ENCODE measurements around the gene OGDH. TPM values are rescaled to one million over a fixed set of nuclear protein-coding genes. Genes with fewer than 3 reads are reported as not detected.
A peak's percentile ranks its signal among the peaks of the same experiment; 100 is the strongest.

OGDH gene
- total and polyA plus RNA-seq, 2 of the 13 experiments (the other 11 are each of a cell fraction or from before 2014, with no cell fraction given) = 17.4 to 25.4 TPM

DNA sequence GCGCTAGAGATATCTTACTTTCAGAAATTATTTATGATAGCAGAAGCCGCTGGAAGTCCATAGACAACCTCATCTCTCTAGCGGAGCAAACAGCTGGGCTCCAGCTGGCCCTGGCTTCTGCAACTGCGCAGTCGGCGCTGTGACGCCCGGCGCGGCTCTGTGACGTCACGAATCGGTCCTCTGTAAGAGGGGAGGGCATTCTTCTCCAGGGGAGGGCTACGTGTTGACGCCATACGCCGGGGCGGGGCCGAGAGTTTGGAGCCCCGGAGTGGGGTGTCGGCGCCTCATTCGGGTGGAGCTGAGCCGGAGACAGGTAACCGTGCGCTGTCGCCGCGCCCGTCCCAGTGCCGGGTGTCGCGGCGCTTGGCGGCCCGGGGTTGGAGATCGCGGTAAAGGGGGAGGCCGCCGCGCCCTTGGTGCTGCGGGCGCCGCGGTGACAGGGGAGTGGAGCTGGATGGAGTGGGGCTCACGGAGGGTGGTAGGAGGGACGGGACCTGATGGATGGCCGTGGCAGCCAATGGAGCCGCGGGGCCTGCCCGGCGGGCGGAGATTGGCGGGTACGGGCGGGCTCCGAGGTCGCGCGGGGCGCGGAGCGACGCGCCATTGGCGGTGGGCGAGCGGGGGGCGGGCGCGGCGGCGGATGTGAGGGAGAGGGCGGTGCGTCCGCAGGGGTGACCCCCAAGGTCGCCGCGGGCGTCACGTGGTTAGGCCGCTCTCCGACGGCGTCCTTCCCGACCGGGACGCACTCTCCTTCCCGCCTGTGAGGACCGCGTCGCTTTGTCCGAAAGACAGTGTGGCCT is at the start of gene OGDH (continued):
- TF ChIP-seq FUBP1 (CRISPR knock-in tag; IDR thresholded peaks at IDR 0.05; ENCODE audit: borderline replicate concordance) = no peak
- TF ChIP-seq NFRKB (IDR thresholded peaks at IDR 0.05) = no peak
- TF ChIP-seq CREM (IDR thresholded peaks at IDR 0.05) = peak; percentile 99
- peak; percentile 82 for TF ChIP-seq CREM (CRISPR knock-in tag; IDR thresholded peaks at IDR 0.05)
- TF ChIP-seq, protein P1, sequence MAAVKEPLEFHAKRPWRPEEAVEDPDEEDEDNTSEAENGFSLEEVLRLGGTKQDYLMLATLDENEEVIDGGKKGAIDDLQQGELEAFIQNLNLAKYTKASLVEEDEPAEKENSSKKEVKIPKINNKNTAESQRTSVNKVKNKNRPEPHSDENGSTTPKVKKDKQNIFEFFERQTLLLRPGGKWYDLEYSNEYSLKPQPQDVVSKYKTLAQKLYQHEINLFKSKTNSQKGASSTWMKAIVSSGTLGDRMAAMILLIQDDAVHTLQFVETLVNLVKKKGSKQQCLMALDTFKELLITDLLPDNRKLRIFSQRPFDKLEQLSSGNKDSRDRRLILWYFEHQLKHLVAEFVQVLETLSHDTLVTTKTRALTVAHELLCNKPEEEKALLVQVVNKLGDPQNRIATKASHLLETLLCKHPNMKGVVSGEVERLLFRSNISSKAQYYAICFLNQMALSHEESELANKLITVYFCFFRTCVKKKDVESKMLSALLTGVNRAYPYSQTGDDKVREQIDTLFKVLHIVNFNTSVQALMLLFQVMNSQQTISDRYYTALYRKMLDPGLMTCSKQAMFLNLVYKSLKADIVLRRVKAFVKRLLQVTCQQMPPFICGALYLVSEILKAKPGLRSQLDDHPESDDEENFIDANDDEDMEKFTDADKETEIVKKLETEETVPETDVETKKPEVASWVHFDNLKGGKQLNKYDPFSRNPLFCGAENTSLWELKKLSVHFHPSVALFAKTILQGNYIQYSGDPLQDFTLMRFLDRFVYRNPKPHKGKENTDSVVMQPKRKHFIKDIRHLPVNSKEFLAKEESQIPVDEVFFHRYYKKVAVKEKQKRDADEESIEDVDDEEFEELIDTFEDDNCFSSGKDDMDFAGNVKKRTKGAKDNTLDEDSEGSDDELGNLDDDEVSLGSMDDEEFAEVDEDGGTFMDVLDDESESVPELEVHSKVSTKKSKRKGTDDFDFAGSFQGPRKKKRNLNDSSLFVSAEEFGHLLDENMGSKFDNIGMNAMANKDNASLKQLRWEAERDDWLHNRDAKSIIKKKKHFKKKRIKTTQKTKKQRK (IDR thresholded peaks at IDR 0.05; ENCODE audit: low read length) = no peak; the same call in 1 of the 2 replicates
- TF ChIP-seq ZBTB26 (CRISPR knock-in tag; IDR thresholded peaks at IDR 0.05; ENCODE audit: borderline replicate concordance) = no peak; the same call in 1 of the 2 replicates
- TF ChIP-seq, protein P2, sequence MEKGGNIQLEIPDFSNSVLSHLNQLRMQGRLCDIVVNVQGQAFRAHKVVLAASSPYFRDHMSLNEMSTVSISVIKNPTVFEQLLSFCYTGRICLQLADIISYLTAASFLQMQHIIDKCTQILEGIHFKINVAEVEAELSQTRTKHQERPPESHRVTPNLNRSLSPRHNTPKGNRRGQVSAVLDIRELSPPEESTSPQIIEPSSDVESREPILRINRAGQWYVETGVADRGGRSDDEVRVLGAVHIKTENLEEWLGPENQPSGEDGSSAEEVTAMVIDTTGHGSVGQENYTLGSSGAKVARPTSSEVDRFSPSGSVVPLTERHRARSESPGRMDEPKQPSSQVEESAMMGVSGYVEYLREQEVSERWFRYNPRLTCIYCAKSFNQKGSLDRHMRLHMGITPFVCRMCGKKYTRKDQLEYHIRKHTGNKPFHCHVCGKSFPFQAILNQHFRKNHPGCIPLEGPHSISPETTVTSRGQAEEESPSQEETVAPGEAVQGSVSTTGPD (CRISPR knock-in tag; IDR thresholded peaks at IDR 0.05) = no peak
- TF ChIP-seq ZBTB7A (CRISPR knock-in tag; IDR thresholded peaks at IDR 0.05) = no peak
- TF ChIP-seq, protein P3, sequence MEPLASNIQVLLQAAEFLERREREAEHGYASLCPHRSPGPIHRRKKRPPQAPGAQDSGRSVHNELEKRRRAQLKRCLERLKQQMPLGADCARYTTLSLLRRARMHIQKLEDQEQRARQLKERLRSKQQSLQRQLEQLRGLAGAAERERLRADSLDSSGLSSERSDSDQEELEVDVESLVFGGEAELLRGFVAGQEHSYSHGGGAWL (CRISPR knock-in tag; IDR thresholded peaks at IDR 0.05) = peak; percentile 51
- TF ChIP-seq, protein P4, sequence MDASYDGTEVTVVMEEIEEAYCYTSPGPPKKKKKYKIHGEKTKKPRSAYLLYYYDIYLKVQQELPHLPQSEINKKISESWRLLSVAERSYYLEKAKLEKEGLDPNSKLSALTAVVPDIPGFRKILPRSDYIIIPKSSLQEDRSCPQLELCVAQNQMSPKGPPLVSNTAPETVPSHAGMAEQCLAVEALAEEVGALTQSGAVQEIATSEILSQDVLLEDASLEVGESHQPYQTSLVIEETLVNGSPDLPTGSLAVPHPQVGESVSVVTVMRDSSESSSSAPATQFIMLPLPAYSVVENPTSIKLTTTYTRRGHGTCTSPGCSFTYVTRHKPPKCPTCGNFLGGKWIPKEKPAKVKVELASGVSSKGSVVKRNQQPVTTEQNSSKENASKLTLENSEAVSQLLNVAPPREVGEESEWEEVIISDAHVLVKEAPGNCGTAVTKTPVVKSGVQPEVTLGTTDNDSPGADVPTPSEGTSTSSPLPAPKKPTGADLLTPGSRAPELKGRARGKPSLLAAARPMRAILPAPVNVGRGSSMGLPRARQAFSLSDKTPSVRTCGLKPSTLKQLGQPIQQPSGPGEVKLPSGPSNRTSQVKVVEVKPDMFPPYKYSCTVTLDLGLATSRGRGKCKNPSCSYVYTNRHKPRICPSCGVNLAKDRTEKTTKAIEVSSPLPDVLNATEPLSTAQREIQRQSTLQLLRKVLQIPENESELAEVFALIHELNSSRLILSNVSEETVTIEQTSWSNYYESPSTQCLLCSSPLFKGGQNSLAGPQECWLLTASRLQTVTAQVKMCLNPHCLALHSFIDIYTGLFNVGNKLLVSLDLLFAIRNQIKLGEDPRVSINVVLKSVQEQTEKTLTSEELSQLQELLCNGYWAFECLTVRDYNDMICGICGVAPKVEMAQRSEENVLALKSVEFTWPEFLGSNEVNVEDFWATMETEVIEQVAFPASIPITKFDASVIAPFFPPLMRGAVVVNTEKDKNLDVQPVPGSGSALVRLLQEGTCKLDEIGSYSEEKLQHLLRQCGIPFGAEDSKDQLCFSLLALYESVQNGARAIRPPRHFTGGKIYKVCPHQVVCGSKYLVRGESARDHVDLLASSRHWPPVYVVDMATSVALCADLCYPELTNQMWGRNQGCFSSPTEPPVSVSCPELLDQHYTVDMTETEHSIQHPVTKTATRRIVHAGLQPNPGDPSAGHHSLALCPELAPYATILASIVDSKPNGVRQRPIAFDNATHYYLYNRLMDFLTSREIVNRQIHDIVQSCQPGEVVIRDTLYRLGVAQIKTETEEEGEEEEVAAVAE (CRISPR knock-in tag; IDR thresholded peaks at IDR 0.05; ENCODE audit: borderline replicate concordance) = peak; percentile 62
